Heart left ventricle (tissue), 16 donors: ENCODE data around the gene ANKH. TPM values are rescaled to one million over a fixed set of nuclear protein-coding genes. Genes with fewer than 3 reads are reported as not detected.

Source experiments
- ATAC-seq, 4 donors: fragments of 200-7000 bp; cut with Tn5 transposase; one replicate each; pipeline ENCODE4 v1.9.1; 2020 to 2022; ENCODE audit warnings: moderate library complexity in 4 of 4, mild to moderate bottlenecking in 3 of 4, moderate number of reproducible peaks in 1 of 4
- DNase-seq, 5 donors: peaks; one replicate each; pipeline ENCODE4 v3.0.0-alpha.2; 2020
- H3K27ac ChIP-seq, 12 donors: fragments of 200-600 bp; sonication (generic) in 4 of 12; one replicate each; pipeline versions ENCODE4 v1.5.0 to v1.8.0; 2016 to 2022; ENCODE audit warnings: mild to moderate bottlenecking in 2 of 12
- H3K27me3 ChIP-seq, 9 donors: fragments of 200-600 bp; sonication (generic) in 2 of 9; one replicate each; pipeline versions ENCODE4 v1.5.1 to v1.8.0; 2016 to 2022; ENCODE audit warnings: mild to moderate bottlenecking in 3 of 9
- H3K36me3 ChIP-seq, 9 donors: fragments of 200-600 bp; sonication (generic) in 2 of 9; one replicate each; pipeline versions ENCODE4 v1.5.0 to v1.8.0; 2018 to 2022; ENCODE audit warnings: mild to moderate bottlenecking in 2 of 9
- H3K4me1 ChIP-seq, 12 donors: fragments of 200-600 bp; sonication (generic) in 4 of 12; one replicate each; pipeline versions ENCODE4 v1.5.0 to v1.8.0; 2016 to 2022; ENCODE audit warnings: mild to moderate bottlenecking in 3 of 12
- H3K4me3 ChIP-seq, 12 donors: fragments of 200-600 bp; sonication (generic) in 4 of 12; one replicate each; pipeline versions ENCODE4 v1.5.0 to v1.8.0; 2017 to 2022; ENCODE audit warnings: mild to moderate bottlenecking in 9 of 12, moderate library complexity in 4 of 12
- H3K9me3 ChIP-seq, 12 donors: fragments of 200-600 bp; sonication (generic) in 4 of 12; one replicate each; pipeline versions ENCODE4 v1.5.0 to v1.8.0; 2016 to 2022; ENCODE audit warnings: mild to moderate bottlenecking in 1 of 12
- POLR2A ChIP-seq, 2 donors: fragments of 450-650 bp; IDR thresholded peaks; one replicate each; pipeline ENCODE4 v1.6.1; 2017; ENCODE audit warnings: antibody characterized with exemption in 2 of 2, mild to moderate bottlenecking in 2 of 2, moderate library complexity in 2 of 2
- WGBS, 4 donors: extraction: QIAGEN DNeasy Blood & Tissue Kit in 2 of 4; methylation state at CpG; one replicate each; pipeline versions ENCODE4 v1.1.5 to v1.1.7; 2013 to 2018; 5-methylcytosine and 5-hydroxymethylcytosine counted together
- intact Hi-C, 10 donors: fragments of 100-400 bp; cut with DNase I; formaldehyde crosslinking; loops; one replicate each; pipeline versions ENCODE4 v1.11.1 to v1.14.2; 2022
- polyA plus RNA-seq, 2 donors: library from polyadenylated mRNA; stranded (reverse); fragments of 200-250 nt; gene quantifications; one replicate each; pipeline ENCODE4 v1.2.3, GENCODE V29; 2013
- total RNA-seq, 9 donors: library from RNA; depleted of rRNA in 2 of 9; stranded (reverse); fragments of >200 nt in 2 of 9; fragmentation: NEBNext Ultra II Directional in 3 of 9; extraction: Animal tissue kit (Norgen Biotek cat#: 25700) in 3 of 9; gene quantifications; one replicate each; pipeline versions ENCODE4 v1.1.0 to v1.2.4, GENCODE V29; 2016 to 2023
- TF ChIP-seq, protein P1 (sequence below), 12 donors: fragments of 200-600 bp; sonication (generic) in 4 of 12; IDR thresholded peaks; one replicate each; pipeline versions ENCODE4 v1.5.0 to v1.8.0; 2018 to 2022; ENCODE audit warnings: antibody characterized with exemption in 12 of 12, mild to moderate bottlenecking in 5 of 12
- donor health status: ischemic (EF 13 %, LVEDD 7.1; RV severe dilation, severe dysfunction).
- donor health status: healthy with polysubstance abuse.
- donor health status: DM: no; HTN: yes; CAD: no.
- donor health status: DM: no; HTN: no; CAD: no.
- donor health status: ischemic (EF 25% LVEDD 6.9; RV normal size, moderate dysfunction).
- donor health status: ischemic (EF 25% LVEDD 5.7; RV mildly dilated, moderate dysfunction).
- donor health status: healthy.
- donor health status: DM: yes; HTN: yes; CAD: no.
- donor health status: ischemic (EF 35%, LVEDD 5.7; RV mildly dilated, moderate dysfunction).
- donor health status: nonischemic (EF 11% LVEDD 7.7; RV severe dilation, severe dysfunction).
- donor health status: DM: yes; HTN: yes; CAD: no.
- donor health status: PGD.
- donor health status: ischemic (EF 29% LVEDD 5.4; RV normal size, mild dysfunction).
- donor health status: nonischemic (EF 23%, LVEDD 6.1; RV moderate dilation, normal function).

Gene ANKH
- total and polyA plus RNA-seq, 11 donors = 54.1 to 260 (median 168) TPM

DNA sequence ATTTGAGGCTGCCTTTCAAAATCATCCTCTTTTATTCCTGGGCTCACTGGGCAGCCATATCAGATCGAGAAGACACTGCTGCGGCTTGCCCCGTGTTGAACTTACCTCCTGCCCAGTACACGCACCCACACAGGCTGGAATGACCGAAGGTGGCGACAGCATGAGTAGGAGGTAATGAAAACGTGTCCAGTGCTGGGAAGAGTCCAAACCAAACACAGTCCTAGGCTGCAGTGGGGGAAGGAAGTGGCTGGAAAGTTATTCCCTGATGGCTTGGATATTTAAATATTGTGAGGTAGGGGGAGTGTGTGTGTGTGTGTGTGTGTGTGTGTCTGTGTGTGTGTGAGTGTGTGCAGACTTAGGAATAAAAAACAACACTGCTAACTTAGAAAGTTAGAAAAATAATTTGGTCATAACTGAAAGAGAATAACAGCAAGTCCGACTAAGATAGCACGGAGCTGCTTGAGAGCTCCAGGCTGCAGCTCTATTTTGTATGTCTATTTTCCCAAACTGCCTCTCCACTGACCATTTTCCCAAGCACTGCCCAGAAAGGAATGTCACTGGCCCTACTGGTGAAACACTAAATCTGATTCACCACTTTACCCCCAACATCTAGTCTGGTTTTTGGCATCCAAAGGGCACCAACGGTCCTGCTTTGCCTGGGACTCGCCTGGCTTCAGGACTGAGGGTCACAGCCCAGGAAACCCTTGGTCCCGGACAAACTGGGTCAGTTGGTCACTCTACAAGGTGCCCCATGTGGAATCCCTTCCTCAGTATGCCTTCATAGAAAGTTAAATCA is 41.2 kb downstream of the ANKH start:
- Histone ChIP-seq H3K27me3 (no peaks in the 10 kb centered on the region), H3K4me3 (no peak overlapping the region), H3K4me1 (peaks cover 5 to 54% (median 25%) of the 10 kb centered on the region in 12 donors), H3K9me3 (no peaks in the 10 kb centered on the region), H3K36me3 (no peaks in the 10 kb centered on the region), H3K27ac (no peak overlapping the region)
- WGBS, 4 donors = 66 to 73% (median 70%) methylated on average over 12 of the region's 12 CpGs
- ATAC-seq = peak; percentile 32 to 73 (median 60)
- TF ChIP-seq, protein P1, sequence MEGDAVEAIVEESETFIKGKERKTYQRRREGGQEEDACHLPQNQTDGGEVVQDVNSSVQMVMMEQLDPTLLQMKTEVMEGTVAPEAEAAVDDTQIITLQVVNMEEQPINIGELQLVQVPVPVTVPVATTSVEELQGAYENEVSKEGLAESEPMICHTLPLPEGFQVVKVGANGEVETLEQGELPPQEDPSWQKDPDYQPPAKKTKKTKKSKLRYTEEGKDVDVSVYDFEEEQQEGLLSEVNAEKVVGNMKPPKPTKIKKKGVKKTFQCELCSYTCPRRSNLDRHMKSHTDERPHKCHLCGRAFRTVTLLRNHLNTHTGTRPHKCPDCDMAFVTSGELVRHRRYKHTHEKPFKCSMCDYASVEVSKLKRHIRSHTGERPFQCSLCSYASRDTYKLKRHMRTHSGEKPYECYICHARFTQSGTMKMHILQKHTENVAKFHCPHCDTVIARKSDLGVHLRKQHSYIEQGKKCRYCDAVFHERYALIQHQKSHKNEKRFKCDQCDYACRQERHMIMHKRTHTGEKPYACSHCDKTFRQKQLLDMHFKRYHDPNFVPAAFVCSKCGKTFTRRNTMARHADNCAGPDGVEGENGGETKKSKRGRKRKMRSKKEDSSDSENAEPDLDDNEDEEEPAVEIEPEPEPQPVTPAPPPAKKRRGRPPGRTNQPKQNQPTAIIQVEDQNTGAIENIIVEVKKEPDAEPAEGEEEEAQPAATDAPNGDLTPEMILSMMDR (IDR thresholded peaks at IDR 0.05) = no peak
- TF ChIP-seq POLR2A (IDR thresholded peaks at IDR 0.05) = no peak
- peak in 1 of 5 donors; percentile 46 for DNase-seq
- intact Hi-C loops = loop anchor here in 1 of 10 donors (5.0 kb wide), 1 partner anchor 37 kb away; no protein-coding TSS in a partner anchor

DNA sequence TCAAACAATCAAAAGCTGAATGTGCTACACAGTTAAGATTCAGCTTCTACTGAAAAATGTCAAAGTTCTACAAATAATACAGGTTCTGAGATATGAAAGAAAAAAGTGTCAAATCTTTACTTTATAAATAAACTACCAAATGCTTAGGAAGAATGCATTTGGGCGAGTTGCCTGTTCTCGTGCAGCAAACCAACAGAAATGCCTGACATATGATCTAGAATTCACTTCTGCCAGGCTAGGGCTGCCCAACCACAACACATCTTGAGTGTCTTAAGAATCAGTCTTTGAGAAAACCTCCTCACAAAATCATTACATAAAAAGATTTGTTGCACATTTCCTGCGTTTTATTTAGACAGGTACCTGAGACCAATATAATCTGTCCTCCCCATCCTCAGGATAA is 42.2 kb downstream of the ANKH start:
- Histone ChIP-seq H3K36me3 (no peaks in the 10 kb centered on the region), H3K4me1 (peaks cover 5 to 60% (median 28%) of the 10 kb centered on the region in 12 donors), H3K4me3 (no peak overlapping the region), H3K27me3 (no peaks in the 10 kb centered on the region), H3K9me3 (no peaks in the 10 kb centered on the region), H3K27ac (no peak overlapping the region)
- DNase-seq = no peak
- WGBS, 4 donors = 69 to 77% (median 72%) methylated on average over 3 of the region's 3 CpGs
- no peak for ATAC-seq
- intact Hi-C loops = no loop called here
- no peak for TF ChIP-seq POLR2A (IDR thresholded peaks at IDR 0.05)
- TF ChIP-seq, protein P1 (IDR thresholded peaks at IDR 0.05) = no peak

GRCh38 chr5:14826714-14827113 is 44.9 kb downstream of the ANKH start:
- H3K4me1 ChIP-seq = peaks cover 5 to 55% (median 36%) of the 10 kb centered on the region in 12 donors
- no peaks in the 10 kb centered on the region for H3K27me3 ChIP-seq
- DNase-seq = no peak
- H3K27ac ChIP-seq = no peak overlapping the region
- intact Hi-C loops = no loop called here
- no peak for ATAC-seq
- H3K4me3 ChIP-seq = no peak overlapping the region
- TF ChIP-seq POLR2A (IDR thresholded peaks at IDR 0.05) = no peak
- TF ChIP-seq, protein P1 (IDR thresholded peaks at IDR 0.05) = no peak
- H3K9me3 ChIP-seq = no peaks in the 10 kb centered on the region
- no peaks in the 10 kb centered on the region for H3K36me3 ChIP-seq
- 90 to 98% (median 95%) methylated on average over 4 of the region's 4 CpGs for WGBS, 4 donors

DNA sequence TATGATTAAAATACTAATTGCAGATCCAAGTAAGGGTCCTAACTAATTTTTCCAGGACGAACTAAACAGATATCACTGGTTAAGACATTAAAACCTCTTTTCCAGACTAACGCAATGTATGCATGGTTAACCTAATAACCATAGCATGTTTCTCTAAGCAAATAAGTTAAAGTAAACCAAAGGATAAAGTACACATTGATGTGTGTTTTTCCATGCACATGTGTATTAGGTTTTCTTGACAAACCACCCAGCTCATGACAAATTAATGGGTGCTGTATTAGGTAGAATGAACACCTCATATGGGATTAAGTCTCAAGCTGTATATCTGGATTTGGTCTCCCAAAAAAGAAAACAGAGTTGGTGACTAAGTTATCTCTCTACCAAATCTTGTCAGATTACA is 45.6 kb downstream of the ANKH start:
- Histone ChIP-seq H3K9me3 (no peaks in the 10 kb centered on the region), H3K4me1 (peaks cover 3 to 55% (median 34%) of the 10 kb centered on the region in 12 donors), H3K27me3 (no peaks in the 10 kb centered on the region), H3K27ac (no peak overlapping the region), H3K36me3 (no peaks in the 10 kb centered on the region), H3K4me3 (no peak overlapping the region)
- intact Hi-C loops = no loop called here
- WGBS, 4 donors = 90 to 99% (median 97%) methylated on average over 2 of the region's 2 CpGs
- no peak for ATAC-seq
- TF ChIP-seq, protein P1 (IDR thresholded peaks at IDR 0.05) = no peak
- no peak for TF ChIP-seq POLR2A (IDR thresholded peaks at IDR 0.05)
- no peak for DNase-seq
